Adrenal gland (tissue), 5 donors: ENCODE results near the gene SUN1.

Experiments
- POLR2A ChIP-seq, 2 donors: fragments of 450-650 bp; IDR thresholded peaks; one replicate each; pipeline ENCODE4 v1.6.1; 2017; ENCODE audit warnings: antibody characterized with exemption in 2 of 2, mild to moderate bottlenecking in 2 of 2, moderate library complexity in 1 of 2
- TF ChIP-seq, protein P1 (sequence below), 6 experiments: fragments of 450-650 bp in 4 of 6; fragments of 200-600 bp in 2 of 6; sonication (generic) in 1 of 6; IDR thresholded peaks; 1 replicate in 5 of 6; 2 replicates in 1 of 6; pipeline versions ENCODE4 v1.5.1 to v1.8.0; 2016 to 2021; ENCODE audit warnings: antibody characterized with exemption in 6 of 6, mild to moderate bottlenecking in 2 of 6, moderate library complexity in 1 of 6
- donor health status: DM: no; HTN: no; CAD: no.

DNA sequence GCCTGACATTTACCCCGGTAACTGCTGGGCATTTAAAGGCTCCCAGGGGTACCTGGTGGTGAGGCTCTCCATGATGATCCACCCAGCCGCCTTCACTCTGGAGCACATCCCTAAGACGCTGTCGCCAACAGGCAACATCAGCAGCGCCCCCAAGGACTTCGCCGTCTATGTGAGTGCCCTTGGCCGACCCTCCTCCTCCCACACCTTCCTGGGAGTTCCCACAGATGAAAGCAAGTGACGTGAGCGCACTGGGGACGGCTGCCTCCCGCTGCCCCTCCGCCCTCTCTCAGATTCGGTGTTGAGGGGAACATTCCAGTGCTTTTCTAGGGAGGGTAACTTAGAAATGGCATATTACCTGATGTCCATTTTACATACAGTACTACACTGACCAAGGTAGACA, 37.1 kb downstream of the SUN1 start:
- TF ChIP-seq, protein P1, sequence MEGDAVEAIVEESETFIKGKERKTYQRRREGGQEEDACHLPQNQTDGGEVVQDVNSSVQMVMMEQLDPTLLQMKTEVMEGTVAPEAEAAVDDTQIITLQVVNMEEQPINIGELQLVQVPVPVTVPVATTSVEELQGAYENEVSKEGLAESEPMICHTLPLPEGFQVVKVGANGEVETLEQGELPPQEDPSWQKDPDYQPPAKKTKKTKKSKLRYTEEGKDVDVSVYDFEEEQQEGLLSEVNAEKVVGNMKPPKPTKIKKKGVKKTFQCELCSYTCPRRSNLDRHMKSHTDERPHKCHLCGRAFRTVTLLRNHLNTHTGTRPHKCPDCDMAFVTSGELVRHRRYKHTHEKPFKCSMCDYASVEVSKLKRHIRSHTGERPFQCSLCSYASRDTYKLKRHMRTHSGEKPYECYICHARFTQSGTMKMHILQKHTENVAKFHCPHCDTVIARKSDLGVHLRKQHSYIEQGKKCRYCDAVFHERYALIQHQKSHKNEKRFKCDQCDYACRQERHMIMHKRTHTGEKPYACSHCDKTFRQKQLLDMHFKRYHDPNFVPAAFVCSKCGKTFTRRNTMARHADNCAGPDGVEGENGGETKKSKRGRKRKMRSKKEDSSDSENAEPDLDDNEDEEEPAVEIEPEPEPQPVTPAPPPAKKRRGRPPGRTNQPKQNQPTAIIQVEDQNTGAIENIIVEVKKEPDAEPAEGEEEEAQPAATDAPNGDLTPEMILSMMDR (IDR thresholded peaks at IDR 0.05) = no peak
- TF ChIP-seq POLR2A (IDR thresholded peaks at IDR 0.05) = no peak
